Sigmoid colon (tissue), 3 donors: Measurements from ENCODE around the gene TOLLIP.

Source experiments
- CTCF ChIP-seq, 4 experiments: fragments of 450-650 bp in 3 of 4; fragments of 200-600 bp in 1 of 4; IDR thresholded peaks; one replicate each; pipeline ENCODE4 v1.5.1; 2016 to 2019; ENCODE audit warnings: antibody characterized with exemption in 4 of 4, mild to moderate bottlenecking in 3 of 4, moderate library complexity in 2 of 4
- POLR2A ChIP-seq, 2 donors: fragments of 450-650 bp; IDR thresholded peaks; one replicate each; pipeline ENCODE4 v1.6.1; 2016; ENCODE audit warnings: antibody characterized with exemption in 2 of 2, mild to moderate bottlenecking in 2 of 2, moderate library complexity in 2 of 2

GRCh38 chr11:1337647-1338007 is 28.2 kb upstream of the TOLLIP start:
- TF ChIP-seq POLR2A (IDR thresholded peaks at IDR 0.05) (no peak), CTCF (IDR thresholded peaks at IDR 0.05) (no peak)
